Liver (tissue), 3 donors: Measurements from ENCODE around the gene FOXRED2.

ENCODE experiments used
- EGR1 ChIP-seq, 2 donors: IDR thresholded peaks; 2 replicates each; pipeline ENCODE4 v1.6.1; 2016 to 2018; ENCODE audit warnings: antibody characterized with exemption in 2 of 2, low read depth in 2 of 2
- FOXA1 ChIP-seq: IDR thresholded peaks from 2 replicates; pipeline ENCODE4 v1.6.1; 2016; ENCODE audit warnings: antibody characterized with exemption
- GABPA ChIP-seq, 2 donors: IDR thresholded peaks in 1 of 2; conservative IDR thresholded peaks in 1 of 2; 2 replicates each; pipeline ENCODE4 v1.6.1; 2016; ENCODE audit warnings: antibody characterized with exemption in 2 of 2, mild to moderate bottlenecking in 1 of 2, moderate library complexity in 1 of 2
- JUND ChIP-seq, 2 donors: IDR thresholded peaks; 2 replicates each; pipeline ENCODE4 v1.6.1; 2016; ENCODE audit warnings: antibody characterized with exemption in 2 of 2
- NR2F2 ChIP-seq: IDR thresholded peaks from 2 replicates; pipeline ENCODE4 v1.6.1; 2016; ENCODE audit warnings: antibody characterized with exemption
- RAD21 ChIP-seq, 2 donors: IDR thresholded peaks; 2 replicates each; pipeline ENCODE4 v1.6.1; 2016; ENCODE audit warnings: antibody characterized with exemption in 2 of 2, mild to moderate bottlenecking in 2 of 2
- RXRA ChIP-seq, 2 donors: IDR thresholded peaks; 2 replicates each; pipeline ENCODE4 v1.6.1; 2017 to 2018; ENCODE audit warnings: antibody characterized with exemption in 2 of 2, mild to moderate bottlenecking in 1 of 2
- SP1 ChIP-seq: IDR thresholded peaks from 2 replicates; pipeline ENCODE4 v1.6.1; 2018; ENCODE audit warnings: antibody characterized with exemption, mild to moderate bottlenecking
- TAF1 ChIP-seq: conservative IDR thresholded peaks from 2 replicates; pipeline ENCODE4 v1.6.1; 2016; ENCODE audit warnings: antibody characterized with exemption, mild to moderate bottlenecking
- TF ChIP-seq, protein P1 (sequence below): fragments of 150-350 bp; IDR thresholded peaks from 2 replicates; pipeline ENCODE4 v1.5.1; 2017; ENCODE audit warnings: improper control_type of control experiment, low read depth, low read length; ENCODE audit not compliant: missing input control
- TF ChIP-seq, protein P2 (sequence below): IDR thresholded peaks from 2 replicates; pipeline ENCODE4 v1.6.1; 2016; ENCODE audit warnings: antibody characterized with exemption, mild to moderate bottlenecking
- TF ChIP-seq, protein P3 (sequence below): IDR thresholded peaks from 2 replicates; pipeline ENCODE4 v1.6.1; 2016; ENCODE audit warnings: antibody characterized with exemption
- TF ChIP-seq, protein P4 (sequence below): IDR thresholded peaks from 2 replicates; pipeline ENCODE4 v1.6.1; 2016; ENCODE audit warnings: antibody characterized with exemption
- TF ChIP-seq, protein P5 (sequence below): IDR thresholded peaks from 2 replicates; pipeline ENCODE4 v1.6.1; 2016; ENCODE audit warnings: antibody characterized with exemption
- donor health status: healthy.
- donor health status: healthy.

DNA sequence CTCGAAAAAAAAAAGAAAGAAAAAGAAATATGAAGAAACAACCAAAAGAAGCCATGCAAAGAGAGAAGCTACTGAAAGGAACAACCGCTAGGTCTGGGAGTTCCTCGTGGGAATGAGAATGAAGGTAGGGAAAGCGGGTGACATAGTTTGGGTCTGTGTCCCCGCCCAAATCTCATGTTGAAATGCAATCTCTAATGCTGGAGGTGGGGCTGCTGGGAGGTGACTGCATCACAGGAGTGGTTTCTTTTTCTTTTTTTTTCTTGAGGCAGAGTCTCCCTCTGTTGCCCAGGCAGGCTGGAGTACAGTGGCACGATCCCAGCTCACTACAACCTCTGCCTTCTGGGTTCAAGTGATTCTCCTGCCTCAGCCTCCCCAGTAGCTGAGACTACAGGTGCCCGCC is 15.7 kb downstream of the FOXRED2 start:
- TF ChIP-seq, protein P1, sequence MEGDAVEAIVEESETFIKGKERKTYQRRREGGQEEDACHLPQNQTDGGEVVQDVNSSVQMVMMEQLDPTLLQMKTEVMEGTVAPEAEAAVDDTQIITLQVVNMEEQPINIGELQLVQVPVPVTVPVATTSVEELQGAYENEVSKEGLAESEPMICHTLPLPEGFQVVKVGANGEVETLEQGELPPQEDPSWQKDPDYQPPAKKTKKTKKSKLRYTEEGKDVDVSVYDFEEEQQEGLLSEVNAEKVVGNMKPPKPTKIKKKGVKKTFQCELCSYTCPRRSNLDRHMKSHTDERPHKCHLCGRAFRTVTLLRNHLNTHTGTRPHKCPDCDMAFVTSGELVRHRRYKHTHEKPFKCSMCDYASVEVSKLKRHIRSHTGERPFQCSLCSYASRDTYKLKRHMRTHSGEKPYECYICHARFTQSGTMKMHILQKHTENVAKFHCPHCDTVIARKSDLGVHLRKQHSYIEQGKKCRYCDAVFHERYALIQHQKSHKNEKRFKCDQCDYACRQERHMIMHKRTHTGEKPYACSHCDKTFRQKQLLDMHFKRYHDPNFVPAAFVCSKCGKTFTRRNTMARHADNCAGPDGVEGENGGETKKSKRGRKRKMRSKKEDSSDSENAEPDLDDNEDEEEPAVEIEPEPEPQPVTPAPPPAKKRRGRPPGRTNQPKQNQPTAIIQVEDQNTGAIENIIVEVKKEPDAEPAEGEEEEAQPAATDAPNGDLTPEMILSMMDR: no peak
- no peak for TF ChIP-seq TAF1
- no peak for TF ChIP-seq RAD21 (IDR thresholded peaks at IDR 0.05)
- no peak for TF ChIP-seq JUND (IDR thresholded peaks at IDR 0.05)
- TF ChIP-seq, protein P2, sequence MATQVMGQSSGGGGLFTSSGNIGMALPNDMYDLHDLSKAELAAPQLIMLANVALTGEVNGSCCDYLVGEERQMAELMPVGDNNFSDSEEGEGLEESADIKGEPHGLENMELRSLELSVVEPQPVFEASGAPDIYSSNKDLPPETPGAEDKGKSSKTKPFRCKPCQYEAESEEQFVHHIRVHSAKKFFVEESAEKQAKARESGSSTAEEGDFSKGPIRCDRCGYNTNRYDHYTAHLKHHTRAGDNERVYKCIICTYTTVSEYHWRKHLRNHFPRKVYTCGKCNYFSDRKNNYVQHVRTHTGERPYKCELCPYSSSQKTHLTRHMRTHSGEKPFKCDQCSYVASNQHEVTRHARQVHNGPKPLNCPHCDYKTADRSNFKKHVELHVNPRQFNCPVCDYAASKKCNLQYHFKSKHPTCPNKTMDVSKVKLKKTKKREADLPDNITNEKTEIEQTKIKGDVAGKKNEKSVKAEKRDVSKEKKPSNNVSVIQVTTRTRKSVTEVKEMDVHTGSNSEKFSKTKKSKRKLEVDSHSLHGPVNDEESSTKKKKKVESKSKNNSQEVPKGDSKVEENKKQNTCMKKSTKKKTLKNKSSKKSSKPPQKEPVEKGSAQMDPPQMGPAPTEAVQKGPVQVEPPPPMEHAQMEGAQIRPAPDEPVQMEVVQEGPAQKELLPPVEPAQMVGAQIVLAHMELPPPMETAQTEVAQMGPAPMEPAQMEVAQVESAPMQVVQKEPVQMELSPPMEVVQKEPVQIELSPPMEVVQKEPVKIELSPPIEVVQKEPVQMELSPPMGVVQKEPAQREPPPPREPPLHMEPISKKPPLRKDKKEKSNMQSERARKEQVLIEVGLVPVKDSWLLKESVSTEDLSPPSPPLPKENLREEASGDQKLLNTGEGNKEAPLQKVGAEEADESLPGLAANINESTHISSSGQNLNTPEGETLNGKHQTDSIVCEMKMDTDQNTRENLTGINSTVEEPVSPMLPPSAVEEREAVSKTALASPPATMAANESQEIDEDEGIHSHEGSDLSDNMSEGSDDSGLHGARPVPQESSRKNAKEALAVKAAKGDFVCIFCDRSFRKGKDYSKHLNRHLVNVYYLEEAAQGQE: no peak
- TF ChIP-seq GABPA (IDR thresholded peaks at IDR 0.05 in 1 of 2, conservative IDR thresholded peaks at IDR 0.05 in 1 of 2): no peak
- TF ChIP-seq, protein P3, sequence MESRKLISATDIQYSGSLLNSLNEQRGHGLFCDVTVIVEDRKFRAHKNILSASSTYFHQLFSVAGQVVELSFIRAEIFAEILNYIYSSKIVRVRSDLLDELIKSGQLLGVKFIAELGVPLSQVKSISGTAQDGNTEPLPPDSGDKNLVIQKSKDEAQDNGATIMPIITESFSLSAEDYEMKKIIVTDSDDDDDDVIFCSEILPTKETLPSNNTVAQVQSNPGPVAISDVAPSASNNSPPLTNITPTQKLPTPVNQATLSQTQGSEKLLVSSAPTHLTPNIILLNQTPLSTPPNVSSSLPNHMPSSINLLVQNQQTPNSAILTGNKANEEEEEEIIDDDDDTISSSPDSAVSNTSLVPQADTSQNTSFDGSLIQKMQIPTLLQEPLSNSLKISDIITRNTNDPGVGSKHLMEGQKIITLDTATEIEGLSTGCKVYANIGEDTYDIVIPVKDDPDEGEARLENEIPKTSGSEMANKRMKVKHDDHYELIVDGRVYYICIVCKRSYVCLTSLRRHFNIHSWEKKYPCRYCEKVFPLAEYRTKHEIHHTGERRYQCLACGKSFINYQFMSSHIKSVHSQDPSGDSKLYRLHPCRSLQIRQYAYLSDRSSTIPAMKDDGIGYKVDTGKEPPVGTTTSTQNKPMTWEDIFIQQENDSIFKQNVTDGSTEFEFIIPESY: no peak
- TF ChIP-seq, protein P4, sequence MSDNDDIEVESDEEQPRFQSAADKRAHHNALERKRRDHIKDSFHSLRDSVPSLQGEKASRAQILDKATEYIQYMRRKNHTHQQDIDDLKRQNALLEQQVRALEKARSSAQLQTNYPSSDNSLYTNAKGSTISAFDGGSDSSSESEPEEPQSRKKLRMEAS: no peak
- TF ChIP-seq SP1: no peak
- TF ChIP-seq, protein P5, sequence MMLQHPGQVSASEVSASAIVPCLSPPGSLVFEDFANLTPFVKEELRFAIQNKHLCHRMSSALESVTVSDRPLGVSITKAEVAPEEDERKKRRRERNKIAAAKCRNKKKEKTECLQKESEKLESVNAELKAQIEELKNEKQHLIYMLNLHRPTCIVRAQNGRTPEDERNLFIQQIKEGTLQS: no peak
- no peak for TF ChIP-seq RXRA (IDR thresholded peaks at IDR 0.05)
- TF ChIP-seq NR2F2: no peak
- no peak for TF ChIP-seq EGR1 (IDR thresholded peaks at IDR 0.05; ENCODE audit: low read depth in 2 of 2)
- TF ChIP-seq FOXA1: no peak
